ENCODE measurements around the gene BMI1. TPM values are rescaled to one million over a fixed set of nuclear protein-coding genes. Genes with fewer than 3 reads are reported as not detected.
"Not testable (repeated sequence)": the region's sequence is repeated elsewhere in the genome, so short reads cannot be mapped to it uniquely, and the experiment has no call there.

Gene BMI1
- total RNA-seq, 1 experiment from 2014 or later = 6.8 TPM

- Histone ChIP-seq H3K9me3 (ENCODE audit: control insufficient read depth, low read depth, low read length) (no peaks in the 10 kb centered on the region), H3K4me2 (ENCODE audit: insufficient read depth, insufficient read length, low read length) (no peak overlapping the region), H2BK12ac (ENCODE audit: insufficient read length, low read depth, low read length) (no peak overlapping the region), H3K79me1 (ENCODE audit: insufficient read depth, low read depth, low read length, poor library complexity, severe bottlenecking) (no peaks in the 10 kb centered on the region), H2BK20ac (ENCODE audit: low read depth, low read length, poor library complexity, severe bottlenecking) (no peak overlapping the region), H2BK5ac (ENCODE audit: insufficient read length, low read length) (no peak overlapping the region), H3K27ac (ENCODE audit: insufficient read length, low read depth, low read length) (no peak overlapping the region), H3K23me2 (ENCODE audit: insufficient read length, low read depth, low read length, poor library complexity, severe bottlenecking) (no peaks in the 10 kb centered on the region), H4K5ac (ENCODE audit: insufficient read length, low read depth, low read length) (no peak overlapping the region), H2BK120ac (ENCODE audit: low read depth, low read length, poor library complexity, severe bottlenecking) (no peak overlapping the region), H3K4ac (ENCODE audit: low read depth, low read length) (no peak overlapping the region), H4K91ac (ENCODE audit: insufficient read length, low read depth, low read length) (no peak overlapping the region), H3K4me1 (ENCODE audit: insufficient read depth, low read length) (no peaks in the 10 kb centered on the region), H3T11ph (ENCODE audit: low read length) (no peak overlapping the region), H3K23ac (ENCODE audit: insufficient read length, low read depth, low read length) (no peak overlapping the region), H2AFZ (ENCODE audit: low read length) (no peak overlapping the region), H3K79me2 (ENCODE audit: insufficient read depth, low read length) (no peaks in the 10 kb centered on the region), H2BK15ac (ENCODE audit: low read depth, low read length) (no peak overlapping the region), H3K56ac (ENCODE audit: insufficient read length, low read depth, low read length) (no peak overlapping the region), H4K8ac (replicated peaks; ENCODE audit: insufficient read length, low read depth, low read length) (no peak overlapping the region), H3K18ac (ENCODE audit: insufficient read length, low read depth, low read length) (no peak overlapping the region), H2AK5ac (ENCODE audit: insufficient read length, low read length) (no peak overlapping the region), H3K14ac (ENCODE audit: insufficient read depth, low read length) (no peak overlapping the region), H4K20me1 (ENCODE audit: control insufficient read depth, insufficient read depth, insufficient read length) (no peaks in the 10 kb centered on the region), H3K9ac (ENCODE audit: extremely low read depth, insufficient read length, low read length) (no peak overlapping the region), H3K27me3 (ENCODE audit: insufficient read depth, low read length) (no peaks in the 10 kb centered on the region)
- TF ChIP-seq CTCF (conservative IDR thresholded peaks at IDR 0.05) = no peak
- no peaks in the 10 kb centered on the region for H3K9me3 Mint-ChIP-seq
- WGBS (ENCODE audit: extremely low coverage, insufficient read length, low lambda C conversion rate) = no CpG with 5 or more reads among the region's 4 CpGs
- H3K4me1 Mint-ChIP-seq = no peaks in the 10 kb centered on the region
- peaks cover 14% of the 10 kb centered on the region for H3K27me3 Mint-ChIP-seq (ENCODE audit: low read depth)
- H3K36me3 Mint-ChIP-seq (ENCODE audit: insufficient read depth in 1 of 3, low read depth in 3 of 3) = no peaks in the 10 kb centered on the region
- H3K27ac Mint-ChIP-seq = no peak overlapping the region
- DNase-seq = no peak
- H3K4me3 Mint-ChIP-seq = no peak overlapping the region
Measured at GRCh38 chr10:22356324-22356873, 35.5 kb downstream of the BMI1 start.

GRCh38 chr10:22357770-22358169 is 36.9 kb downstream of the BMI1 start:
- H3K9me3 Mint-ChIP-seq; H3K4ac ChIP-seq (ENCODE audit: low read depth, low read length); H3K27me3 Mint-ChIP-seq (ENCODE audit: low read depth); H3K79me1 ChIP-seq (ENCODE audit: insufficient read depth, low read depth, low read length, poor library complexity, severe bottlenecking); H4K91ac ChIP-seq (ENCODE audit: insufficient read length, low read depth, low read length); H3K4me2 ChIP-seq (ENCODE audit: insufficient read depth, insufficient read length, low read length); H3K23ac ChIP-seq (ENCODE audit: insufficient read length, low read depth, low read length); H3K27ac Mint-ChIP-seq; H2BK15ac ChIP-seq (ENCODE audit: low read depth, low read length); DNase-seq; H4K20me1 ChIP-seq (ENCODE audit: control insufficient read depth, insufficient read depth, insufficient read length); H3K4me3 Mint-ChIP-seq; H2BK5ac ChIP-seq (ENCODE audit: insufficient read length, low read length); H4K5ac ChIP-seq (ENCODE audit: insufficient read length, low read depth, low read length); H2AFZ ChIP-seq (ENCODE audit: low read length); H3K18ac ChIP-seq (ENCODE audit: insufficient read length, low read depth, low read length); H4K8ac ChIP-seq (replicated peaks; ENCODE audit: insufficient read length, low read depth, low read length); H3K14ac ChIP-seq (ENCODE audit: insufficient read depth, low read length); H3K9me3 ChIP-seq (ENCODE audit: control insufficient read depth, low read depth, low read length); H2AK5ac ChIP-seq (ENCODE audit: insufficient read length, low read length); H3K23me2 ChIP-seq (ENCODE audit: insufficient read length, low read depth, low read length, poor library complexity, severe bottlenecking); H2BK20ac ChIP-seq (ENCODE audit: low read depth, low read length, poor library complexity, severe bottlenecking); H2BK12ac ChIP-seq (ENCODE audit: insufficient read length, low read depth, low read length); H3K4me1 ChIP-seq (ENCODE audit: insufficient read depth, low read length); H3K36me3 Mint-ChIP-seq (ENCODE audit: insufficient read depth in 1 of 3, low read depth in 3 of 3); H3K9ac ChIP-seq (ENCODE audit: extremely low read depth, insufficient read length, low read length); H2BK120ac ChIP-seq (ENCODE audit: low read depth, low read length, poor library complexity, severe bottlenecking); H3K4me1 Mint-ChIP-seq; H3K27me3 ChIP-seq (ENCODE audit: insufficient read depth, low read length); H3K56ac ChIP-seq (ENCODE audit: insufficient read length, low read depth, low read length); H3T11ph ChIP-seq (ENCODE audit: low read length); H3K27ac ChIP-seq (ENCODE audit: insufficient read length, low read depth, low read length); H3K79me2 ChIP-seq (ENCODE audit: insufficient read depth, low read length): not testable (repeated sequence)
- no CpG with 5 or more reads among the region's 4 CpGs for WGBS (ENCODE audit: extremely low coverage, insufficient read length, low lambda C conversion rate)
